GDM1 (cell line): ENCODE results near the gene MST1R.

Source experiments
- DNase-seq: peaks from one replicate; lab custom pipeline; 2025; lab: John Stamatoyannopoulos, UW

MST1R gene

GRCh38 chr3:49877716-49878115, 26.0 kb downstream of the MST1R start:
- DNase-seq: no peak

GRCh38 chr3:49876567-49876966, 27.1 kb downstream of the MST1R start:
- DNase-seq: no peak

GRCh38 chr3:49873623-49874022, 30.1 kb downstream of the MST1R start:
- DNase-seq: no peak

- DNase-seq: no peak
These were observed 30.8 kb downstream of the MST1R start for GRCh38 chr3:49872801-49873281.

- no peak for DNase-seq
These were observed 32.0 kb downstream of the MST1R start for GRCh38 chr3:49871531-49872153.

- no peak for DNase-seq
These were observed 34.0 kb downstream of the MST1R start, which contains the start of gene CAMKV for GRCh38 chr3:49869525-49870126. Gene CAMKV (minus strand): TSS chr3:49869906. CDS start chr3:49862388, 7,518 bp downstream.

GRCh38 chr3:49868862-49869466, 34.7 kb downstream of the MST1R start:
- no peak for DNase-seq

- DNase-seq: no peak
These were observed 35.8 kb downstream of the MST1R start for GRCh38 chr3:49867871-49868321.

- no peak for DNase-seq
These were observed 36.3 kb downstream of the MST1R start for GRCh38 chr3:49867400-49867799.

- DNase-seq: no peak
These were observed 38.4 kb downstream of the MST1R start for GRCh38 chr3:49865198-49865784.

GRCh38 chr3:49864505-49864904, 39.2 kb downstream of the MST1R start:
- no peak for DNase-seq

GRCh38 chr3:49859576-49860305, 43.9 kb downstream of the MST1R start:
- DNase-seq: no peak

GRCh38 chr3:49856181-49857005, 47.3 kb downstream of the MST1R start, which contains the start of gene TRAIP:
Gene TRAIP (minus strand): TSS chr3:49856564. CDS start chr3:49856453, 111 bp downstream.
- peak; percentile 83 for DNase-seq

- DNase-seq: no peak
These were observed 48.0 kb downstream of the MST1R start for GRCh38 chr3:49855662-49856061.

- DNase-seq: no peak
These were observed 58.0 kb downstream of the MST1R start for GRCh38 chr3:49845694-49846093.

GRCh38 chr3:49844464-49845183, 59.0 kb downstream of the MST1R start:
- DNase-seq: no peak

GRCh38 chr3:49842843-49843517, 60.7 kb downstream of the MST1R start:
- no peak for DNase-seq

GRCh38 chr3:49841806-49842205, 61.9 kb downstream of the MST1R start:
- no peak for DNase-seq

- peak; percentile 45 for DNase-seq
These were observed 62.5 kb downstream of the MST1R start for GRCh38 chr3:49841126-49841696.

GRCh38 chr3:49840388-49840787, 63.3 kb downstream of the MST1R start:
- DNase-seq: no peak
